Right ventricle myocardium superior (tissue), 1 donor: ENCODE results near the gene APC2. TPM values are rescaled to one million over a fixed set of nuclear protein-coding genes. Genes with fewer than 3 reads are reported as not detected.
"Not testable (repeated sequence)": the region's sequence is repeated elsewhere in the genome, so short reads cannot be mapped to it uniquely, and the experiment has no call there.

Source experiments
- ATAC-seq: fragments of 200-7000 bp; cut with Tn5 transposase; one replicate; pipeline ENCODE4 v1.9.1; 2020; ENCODE audit warnings: mild to moderate bottlenecking; ENCODE audit not compliant: poor library complexity
- DNase-seq: peaks from one replicate; pipeline ENCODE4 v3.0.0-alpha.2; 2020
- intact Hi-C: fragments of 100-400 bp; cut with DNase I; formaldehyde crosslinking; loops from one replicate; pipeline ENCODE4 v1.11.2; 2022
- total RNA-seq: library from RNA; stranded (reverse); fragmentation: NEBNext Ultra II Directional; extraction: Animal tissue kit (Norgen Biotek cat#: 25700); gene quantifications from one replicate; pipeline ENCODE4 v1.2.1, GENCODE V29; 2021
- donor health status: DM: no; HTN: yes; CAD: no; lungs with severe emphysema.

Gene APC2
- total RNA-seq, 1 donor from 2014 or later: 0.22 TPM

- intact Hi-C loops: no loop called here
- DNase-seq (no peak), ATAC-seq (no peak)
Measured at GRCh38 chr19:1426736-1427135, 23.2 kb upstream of the APC2 start.

GRCh38 chr19:1427221-1427920 is 22.6 kb upstream of the APC2 start:
- ATAC-seq: no peak
- DNase-seq: no peak
- intact Hi-C loops: no loop called here

- no peak for DNase-seq
- intact Hi-C loops: no loop called here
- peak; percentile 48 for ATAC-seq
Measured at GRCh38 chr19:1428738-1429391, 21.1 kb upstream of the APC2 start.

- intact Hi-C loops: no loop called here
- ATAC-seq (peak; percentile 83), DNase-seq (peak; percentile 76)
Measured at GRCh38 chr19:1429750-1430149, 20.2 kb upstream of the APC2 start.

- ATAC-seq (no peak), DNase-seq (no peak)
- intact Hi-C loops: no loop called here
Measured at GRCh38 chr19:1430246-1430645, 19.7 kb upstream of the APC2 start.

GRCh38 chr19:1431759-1432506 is 18.0 kb upstream of the APC2 start:
- DNase-seq (no peak), ATAC-seq (no peak)
- intact Hi-C loops: no loop called here

- intact Hi-C loops: no loop called here
- no peak for DNase-seq
- ATAC-seq: no peak
Measured at GRCh38 chr19:1432507-1432887, 17.4 kb upstream of the APC2 start.

GRCh38 chr19:1433119-1434039 is 16.5 kb upstream of the APC2 start:
- ATAC-seq (no peak), DNase-seq (no peak)
- intact Hi-C loops: no loop called here

GRCh38 chr19:1434040-1434366 is 15.9 kb upstream of the APC2 start:
- DNase-seq: no peak
- ATAC-seq: no peak
- intact Hi-C loops: no loop called here

GRCh38 chr19:1434577-1435060 is 15.3 kb upstream of the APC2 start:
- no peak for ATAC-seq
- DNase-seq: no peak
- intact Hi-C loops: no loop called here

GRCh38 chr19:1435378-1435989 is 14.4 kb upstream of the APC2 start:
- intact Hi-C loops: no loop called here
- DNase-seq: no peak
- ATAC-seq: no peak

GRCh38 chr19:1437609-1438008 is 12.3 kb upstream of the APC2 start:
- intact Hi-C loops: no loop called here
- DNase-seq (no peak), ATAC-seq (no peak)

GRCh38 chr19:1438035-1438932 is 11.6 kb upstream of the APC2 start, which contains the start of gene RPS15:
TSS of gene RPS15 (plus strand) at chr19:1438396. CDS start at chr19:1438426, 30 bp downstream.
- ATAC-seq: peak; percentile 96
- intact Hi-C loops: no loop called here
- DNase-seq: peak; percentile 98

- intact Hi-C loops: no loop called here
- no peak for ATAC-seq
- no peak for DNase-seq
Measured at GRCh38 chr19:1438933-1439354, 11.0 kb upstream of the APC2 start.

GRCh38 chr19:1439525-1440417 is 10.2 kb upstream of the APC2 start:
- ATAC-seq, intact Hi-C loops, DNase-seq: not testable (repeated sequence)

GRCh38 chr19:1440418-1440801 is 9.5 kb upstream of the APC2 start:
- ATAC-seq: no peak
- no peak for DNase-seq
- intact Hi-C loops: no loop called here
